AG20443 (cell line): Measurements from ENCODE around the gene NTSR1.

Experiments
- DNase-seq: peaks from one replicate; pipeline ENCODE4 v3.0.0; 2012; ENCODE audit warnings: low spot score, mixed read lengths

Gene NTSR1

DNA sequence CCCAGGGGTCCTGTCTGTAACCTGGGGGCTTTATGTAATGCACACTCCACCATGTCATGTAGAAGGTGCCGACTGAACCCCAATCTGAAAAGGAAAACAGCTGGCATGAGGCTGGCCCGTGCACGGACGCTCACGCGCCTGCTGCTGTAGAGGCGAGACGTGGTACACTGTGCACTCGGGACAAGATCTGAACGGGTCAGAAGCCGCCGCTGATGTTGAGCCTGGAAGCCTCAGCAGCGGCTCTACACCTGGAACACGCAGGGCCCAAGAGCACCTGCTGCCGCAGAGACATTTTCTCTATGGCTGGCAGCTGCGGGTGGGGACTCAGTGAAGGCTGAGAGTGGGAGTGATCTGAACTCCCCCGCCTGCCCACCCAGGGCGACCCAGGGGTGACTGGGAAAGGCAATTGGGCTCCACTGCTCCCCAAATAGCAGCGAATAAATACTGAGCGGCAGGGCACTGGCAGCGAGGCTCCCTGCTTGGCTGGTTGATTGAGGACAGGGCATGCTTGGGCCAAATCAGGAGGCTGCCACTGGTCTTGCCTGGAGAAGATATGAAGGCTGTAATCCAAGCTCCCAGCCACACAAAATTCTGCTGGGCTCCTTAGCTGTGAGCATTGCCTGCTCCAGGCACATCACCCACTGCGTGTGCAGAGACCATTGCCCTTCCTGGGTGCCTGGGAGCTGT is 93.5 kb downstream of the NTSR1 start:
- peak; percentile 16 for DNase-seq

DNA sequence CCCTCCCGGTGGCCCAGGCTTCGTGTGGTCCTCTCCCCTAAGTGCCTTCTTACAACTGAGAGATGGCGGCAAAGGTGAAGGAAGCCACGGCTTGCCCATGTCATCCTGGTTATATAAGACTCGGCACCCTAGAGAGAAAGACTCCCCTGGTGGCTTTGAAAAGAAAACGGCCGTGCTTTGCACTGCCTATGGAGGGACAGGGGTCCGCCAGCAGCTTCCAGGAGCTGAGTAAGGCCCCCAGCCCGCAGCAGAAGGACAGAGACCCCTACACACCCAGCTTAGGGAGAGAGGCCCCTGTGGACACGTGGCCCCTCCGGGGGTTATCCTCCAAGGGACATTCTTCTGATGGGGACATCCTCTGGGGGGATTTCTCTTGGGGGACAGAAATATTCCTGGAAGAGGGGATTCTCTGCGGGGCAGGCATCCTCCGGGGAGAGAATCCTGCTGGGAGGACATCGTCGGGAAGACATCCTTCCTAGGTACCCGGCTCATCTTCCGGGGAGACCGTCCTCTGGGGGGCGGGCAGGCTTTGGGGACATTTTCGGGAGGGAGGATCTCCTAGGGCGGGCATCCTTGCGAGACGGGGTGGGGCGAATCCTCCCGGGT is 95.5 kb downstream of the NTSR1 start:
- DNase-seq = no peak

- peak; percentile 87 for DNase-seq
Observed at GRCh38 chr20:62804627-62805154, 96.1 kb downstream of the NTSR1 start, which contains the start of gene OGFR. TSS of gene OGFR (plus strand) at chr20:62804835. CDS start at chr20:62804860, 25 bp downstream.

DNA sequence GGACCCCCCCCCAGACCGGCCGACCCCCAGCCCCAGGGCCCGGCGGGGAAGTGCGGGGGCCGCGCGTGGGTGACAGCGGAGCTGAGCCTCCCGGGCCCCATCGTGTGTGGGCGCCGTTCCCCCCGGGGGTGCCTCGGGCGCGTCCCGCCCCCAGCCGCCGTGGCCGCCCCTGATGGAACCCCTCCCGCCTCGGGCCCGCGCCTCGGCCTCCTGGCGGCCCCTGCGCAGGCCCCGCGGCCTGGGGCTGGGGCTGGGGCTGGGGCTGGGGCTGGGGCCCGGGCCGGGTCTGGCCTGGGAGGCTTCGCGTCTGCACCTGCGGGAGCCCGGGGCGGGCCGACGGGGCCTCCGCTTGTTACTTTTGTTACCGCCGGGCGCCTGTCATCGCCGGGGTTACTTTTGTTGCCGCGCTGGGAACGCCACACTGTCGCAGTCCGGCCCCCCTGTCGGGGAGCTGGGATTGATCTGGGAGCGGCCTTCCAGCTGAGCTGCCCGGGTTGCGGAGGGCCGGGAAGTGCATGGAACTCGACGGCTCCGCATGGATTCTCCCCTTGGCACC is 96.6 kb downstream of the NTSR1 start:
- DNase-seq = no peak

DNA sequence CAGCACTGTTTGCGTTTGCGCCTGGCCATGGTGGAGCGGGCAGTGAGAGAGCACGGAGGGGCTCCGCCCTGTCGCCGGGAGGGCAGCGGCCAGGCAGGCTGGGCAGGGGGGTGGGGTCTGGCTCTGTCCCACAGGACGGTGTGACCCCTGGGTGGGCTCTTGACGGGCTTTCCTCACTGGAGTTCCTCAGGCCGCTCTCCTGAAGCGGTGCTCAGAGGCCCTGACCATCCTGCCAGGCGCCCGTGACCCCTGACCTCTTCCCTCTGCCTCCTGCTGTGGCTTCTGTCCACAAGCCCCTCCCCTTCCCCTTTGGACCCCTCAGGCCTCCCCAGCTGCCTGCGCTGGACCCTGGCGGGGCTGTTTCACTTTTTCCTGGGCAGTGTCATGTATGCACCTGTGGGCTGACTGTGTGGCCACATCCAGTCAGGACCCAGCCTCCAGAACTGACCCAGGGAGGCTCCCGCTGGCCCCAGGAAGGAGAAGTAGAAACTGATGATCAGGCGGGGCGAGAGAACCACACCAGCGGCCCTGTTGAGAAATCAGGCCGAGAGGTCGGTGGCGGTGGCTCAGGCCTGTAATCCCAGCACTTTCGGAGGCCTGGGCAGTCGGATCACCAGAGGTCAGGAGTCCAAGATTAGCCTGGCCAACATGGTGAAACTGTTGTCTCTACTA is 97.2 kb downstream of the NTSR1 start:
- no peak for DNase-seq

DNA sequence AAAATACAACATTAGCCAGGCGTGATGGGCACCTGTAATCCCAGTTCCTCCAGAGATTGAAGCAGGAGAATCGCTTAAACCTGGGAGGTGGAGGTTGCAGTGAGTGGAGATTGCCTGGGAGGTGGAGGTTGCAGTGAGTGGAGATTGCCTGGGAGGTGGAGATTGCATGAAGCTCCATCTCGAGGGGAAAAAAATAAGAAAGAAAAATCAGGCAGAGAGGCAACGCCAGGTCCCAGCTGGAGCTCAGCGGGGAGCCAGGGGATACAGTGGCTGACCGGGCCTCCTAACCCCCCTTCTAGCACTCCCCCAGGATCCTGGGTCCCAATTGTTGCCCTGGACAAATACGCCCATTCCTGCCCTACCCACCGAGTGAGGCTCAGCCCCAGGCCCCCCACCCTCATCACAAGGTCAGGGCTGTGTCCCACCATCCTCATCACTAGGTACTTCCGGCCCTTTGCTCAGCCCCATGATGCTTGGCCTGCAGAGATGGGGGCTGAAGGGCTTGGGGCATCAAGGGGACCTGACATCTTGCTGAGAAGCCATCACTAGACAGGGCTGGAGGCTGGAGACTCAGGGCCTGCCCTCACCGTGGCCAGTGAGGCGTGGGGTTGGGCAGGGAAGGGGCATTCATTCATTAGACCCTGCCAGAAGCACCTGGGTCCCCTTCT is 97.9 kb downstream of the NTSR1 start:
- no peak for DNase-seq

GRCh38 chr20:62807444-62808210 is 99.0 kb downstream of the NTSR1 start:
- DNase-seq = no peak

- DNase-seq = peak; percentile 86
Observed at GRCh38 chr20:62808211-62808865, 99.7 kb downstream of the NTSR1 start.

- DNase-seq = no peak
Observed at GRCh38 chr20:62809530-62810428, 101.1 kb downstream of the NTSR1 start.

DNA sequence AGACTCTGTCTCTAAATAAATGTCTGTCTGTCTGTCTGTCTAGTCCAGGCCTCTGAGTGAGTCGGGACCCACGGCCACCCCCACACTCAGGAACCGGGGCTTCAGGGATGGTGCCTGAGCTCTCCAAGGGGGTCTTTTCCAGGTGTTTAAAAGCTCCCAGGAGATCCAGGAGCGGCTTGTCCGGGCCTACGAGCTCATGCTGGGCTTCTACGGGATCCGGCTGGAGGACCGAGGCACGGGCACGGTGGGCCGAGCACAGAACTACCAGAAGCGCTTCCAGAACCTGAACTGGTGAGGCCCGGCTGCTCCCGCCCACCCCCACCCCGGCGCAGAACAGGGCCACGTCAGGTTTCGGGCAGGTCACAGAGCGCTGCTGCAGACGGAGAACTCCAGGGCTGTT is 102.7 kb downstream of the NTSR1 start:
- no peak for DNase-seq

DNA sequence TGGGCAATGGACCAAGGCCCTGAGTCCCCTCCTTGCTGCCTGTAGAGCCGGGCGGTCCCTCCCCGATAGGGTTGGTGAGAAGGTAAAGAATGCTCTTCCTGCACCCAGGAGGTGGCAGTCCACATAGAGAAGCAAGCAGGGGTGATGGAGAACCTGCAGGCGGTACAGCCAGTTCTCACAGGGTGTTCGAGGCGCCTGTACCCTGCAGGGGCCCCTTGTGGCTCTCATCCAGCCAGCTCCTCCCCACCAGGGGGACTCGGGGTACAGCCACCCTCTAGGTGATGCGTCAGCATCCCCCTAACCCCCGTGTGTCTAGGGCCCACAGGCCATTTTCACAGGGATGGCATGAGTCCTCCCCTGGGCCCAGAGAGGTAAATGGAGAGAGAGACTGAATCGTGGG is 103.1 kb downstream of the NTSR1 start:
- DNase-seq = no peak
